HG03095 (cell line): ENCODE measurements around the gene SLC12A3.

ENCODE experiments used
- ATAC-seq: cut with Tn5 transposase; IDR thresholded peaks from one replicate; pipeline ENCODE4 v1.9.1; 2021; ENCODE audit warnings: moderate library complexity; ENCODE audit not compliant: unreplicated experiment

The SLC12A3 gene

GRCh38 chr16:56938664-56939513, 73.9 kb downstream of the SLC12A3 start:
- ATAC-seq, result no peak

DNA sequence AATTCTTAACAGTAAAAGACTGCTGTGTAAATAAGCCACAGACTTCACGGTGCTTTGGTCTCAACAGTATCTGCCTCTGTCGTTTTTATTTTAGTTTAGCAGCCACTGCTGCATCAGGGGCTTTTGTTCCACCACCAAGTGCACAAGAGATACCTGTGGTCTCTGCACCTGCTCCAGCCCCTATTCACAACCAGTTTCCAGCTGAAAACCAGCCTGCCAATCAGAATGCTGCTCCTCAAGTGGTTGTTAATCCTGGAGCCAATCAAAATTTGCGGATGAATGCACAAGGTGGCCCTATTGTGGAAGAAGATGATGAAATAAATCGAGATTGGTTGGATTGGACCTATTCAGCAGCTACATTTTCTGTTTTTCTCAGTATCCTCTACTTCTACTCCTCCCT, 74.8 kb downstream of the SLC12A3 start:
- ATAC-seq, result no peak

DNA sequence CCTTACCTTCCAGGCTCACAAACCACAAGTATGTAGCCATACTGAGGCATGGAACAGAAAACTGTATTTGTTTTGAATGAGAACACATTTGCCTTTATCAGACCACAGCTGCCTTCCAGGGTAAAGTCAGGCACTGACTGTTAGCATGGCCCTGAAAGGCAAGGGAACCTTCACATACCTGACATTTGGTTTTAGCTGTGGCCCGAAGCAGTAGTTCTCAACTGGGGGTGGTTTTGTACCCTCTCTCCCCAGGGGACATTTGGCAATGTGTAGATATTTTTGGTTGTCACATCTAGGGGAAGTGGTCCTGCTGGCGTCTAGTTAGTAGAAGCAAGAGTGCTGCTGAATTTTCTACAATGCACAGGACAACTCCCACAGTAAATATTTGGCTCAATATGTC, 76.1 kb downstream of the SLC12A3 start:
- ATAC-seq, result no peak

DNA sequence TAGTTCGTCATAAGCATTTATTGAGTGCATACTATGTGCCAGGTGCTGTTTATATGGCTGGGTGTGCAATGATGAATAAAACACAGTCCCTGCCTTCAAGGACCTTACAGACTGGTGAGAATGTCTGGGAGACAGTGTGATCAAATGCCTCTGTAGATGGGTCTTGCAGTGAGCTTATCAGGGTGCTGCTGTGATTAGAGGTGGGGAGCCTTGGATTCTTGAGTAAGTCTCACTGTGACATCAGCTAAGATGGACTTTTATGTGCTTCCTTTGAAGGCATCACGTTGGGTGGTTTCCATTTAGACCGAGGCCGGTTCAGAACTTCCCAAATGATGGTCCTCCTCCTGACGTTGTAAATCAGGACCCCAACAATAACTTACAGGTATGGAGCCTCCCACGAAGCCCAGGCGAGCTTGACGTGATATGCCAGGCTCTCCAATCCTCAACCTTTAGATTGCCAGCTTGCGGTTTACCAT, 76.9 kb downstream of the SLC12A3 start:
- no peak for ATAC-seq

GRCh38 chr16:56943761-56944375, 78.9 kb downstream of the SLC12A3 start:
- ATAC-seq, result no peak

GRCh38 chr16:56944954-56945839, 80.2 kb downstream of the SLC12A3 start:
- peak; percentile 36 for ATAC-seq

DNA sequence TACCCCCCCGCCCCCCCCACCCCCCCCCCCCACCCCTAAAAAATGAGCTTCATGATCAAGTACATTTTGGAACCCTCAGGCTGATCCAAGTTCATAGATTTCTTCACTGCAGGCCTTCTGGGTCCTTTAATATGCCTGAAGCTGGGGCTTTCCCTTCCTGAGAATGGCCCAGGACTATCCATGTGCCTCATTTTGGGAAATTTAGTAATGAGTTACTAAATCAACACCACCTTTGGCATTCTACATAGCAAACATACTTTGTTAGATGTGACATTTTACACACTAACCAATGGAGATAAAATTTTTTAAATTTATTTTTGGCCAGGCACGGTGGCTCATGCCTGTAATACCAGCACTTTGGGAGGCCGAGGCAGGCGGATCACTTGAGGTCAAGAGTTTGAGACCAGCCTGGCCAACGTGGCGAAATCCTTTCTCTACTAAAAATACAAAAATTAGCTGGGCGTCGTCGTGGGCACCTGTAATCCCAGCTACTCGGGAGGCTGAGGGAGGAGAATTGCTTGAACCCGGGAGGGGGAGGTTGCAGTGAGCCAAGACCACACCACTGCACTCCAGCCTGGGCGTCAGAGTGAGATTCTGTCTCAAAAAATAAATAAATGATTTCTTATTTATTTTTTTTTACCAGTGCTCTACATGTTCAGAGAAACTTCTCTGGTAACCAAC, 81.0 kb downstream of the SLC12A3 start:
- ATAC-seq, result no peak

DNA sequence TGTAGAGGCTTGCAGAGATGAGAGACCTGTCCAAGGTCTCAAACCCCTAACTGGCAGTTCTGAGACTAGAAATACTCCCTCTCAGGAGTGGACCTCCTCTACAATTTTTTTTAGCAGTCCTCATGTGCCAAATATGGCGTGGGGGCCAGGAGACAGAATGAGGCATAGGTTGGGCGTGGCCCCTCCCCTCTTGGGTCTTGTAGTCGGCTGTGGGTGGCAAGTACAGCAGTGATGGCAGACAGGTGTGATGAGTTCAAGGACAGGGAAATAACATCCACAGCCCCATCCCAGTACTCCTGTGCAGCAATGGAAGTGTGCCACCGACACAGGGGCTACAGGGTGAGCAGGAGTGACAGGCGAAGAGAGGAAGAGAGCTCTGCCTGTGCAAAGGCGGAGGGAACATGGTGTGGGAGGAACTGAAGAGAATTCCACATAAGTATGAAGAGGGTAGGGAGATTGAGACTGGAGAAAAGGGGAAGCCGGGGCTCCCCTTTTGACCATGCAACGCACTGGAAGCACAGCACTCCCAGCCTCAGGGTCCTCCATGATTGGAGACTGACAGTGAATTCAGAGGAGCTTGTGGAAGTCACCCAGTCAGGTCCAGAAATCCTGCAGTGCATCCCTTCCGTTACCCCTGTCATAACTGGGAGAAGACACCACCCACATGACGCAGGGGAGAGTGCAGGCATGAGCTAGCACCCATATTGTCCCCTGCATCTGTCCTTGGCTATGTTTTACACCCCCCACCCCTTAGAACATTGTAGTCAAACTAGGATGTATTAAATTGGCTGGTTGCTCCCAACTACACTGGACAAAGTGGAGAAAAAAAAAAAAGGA, 82.0 kb downstream of the SLC12A3 start:
- no peak for ATAC-seq

DNA sequence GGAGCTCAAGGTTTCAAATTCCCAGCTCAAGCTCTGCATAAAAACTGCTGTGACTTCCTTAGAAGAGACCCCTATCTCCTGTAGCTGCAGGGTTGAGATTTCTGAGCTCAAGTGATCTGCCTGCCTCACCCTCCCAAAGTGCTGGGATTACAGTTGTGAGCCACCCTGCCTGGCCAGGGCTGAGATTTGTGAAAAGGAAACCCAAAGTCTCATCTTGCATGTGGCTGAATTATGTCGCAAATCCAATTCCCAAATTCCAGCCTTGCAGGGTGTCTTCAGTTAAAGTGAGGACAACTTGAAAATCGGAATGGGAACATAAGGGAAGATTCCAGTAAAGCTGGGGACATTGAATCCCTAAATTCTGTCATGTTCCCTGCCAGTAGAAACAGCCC, 82.6 kb downstream of the SLC12A3 start:
- ATAC-seq, result no peak

DNA sequence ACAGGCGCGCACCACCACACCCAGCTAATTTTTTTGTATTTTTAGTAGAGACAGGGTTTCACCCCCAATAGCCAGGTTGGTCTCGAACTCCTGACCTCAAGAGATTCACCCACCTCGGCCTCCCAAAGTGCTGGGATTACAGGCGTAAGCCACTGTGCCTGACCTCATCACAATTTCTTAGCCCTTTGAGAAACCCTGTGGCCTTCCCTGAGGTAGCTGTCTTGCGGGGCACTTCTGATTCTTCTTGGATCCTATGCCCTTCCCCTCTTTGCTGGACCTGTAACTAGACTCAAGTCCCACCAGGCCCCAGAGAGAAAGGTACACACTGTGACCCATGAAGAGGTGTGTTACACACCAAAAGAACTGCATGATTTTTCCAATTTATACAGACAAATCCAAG, 83.2 kb downstream of the SLC12A3 start:
- ATAC-seq, result no peak

DNA sequence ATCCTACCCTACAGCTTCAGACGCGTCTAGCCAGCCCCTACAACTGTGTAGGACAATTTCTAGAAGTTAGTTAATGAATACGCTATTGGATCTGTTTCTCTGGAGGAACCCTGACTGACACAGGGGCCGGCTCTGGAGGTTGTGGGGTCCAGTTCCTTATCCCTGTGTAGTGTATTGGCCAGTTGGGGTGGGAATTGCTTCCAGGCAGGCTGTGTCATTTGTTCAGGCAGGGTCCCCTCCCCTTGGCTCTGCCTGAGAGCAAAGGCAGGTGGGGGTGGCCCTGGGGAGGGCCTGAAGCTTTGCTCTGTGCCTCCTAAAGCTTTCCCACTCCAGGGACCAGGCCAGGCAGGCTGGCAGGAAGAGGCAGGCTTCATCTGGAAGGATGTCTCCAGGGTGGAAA, 85.0 kb downstream of the SLC12A3 start:
- no peak for ATAC-seq

DNA sequence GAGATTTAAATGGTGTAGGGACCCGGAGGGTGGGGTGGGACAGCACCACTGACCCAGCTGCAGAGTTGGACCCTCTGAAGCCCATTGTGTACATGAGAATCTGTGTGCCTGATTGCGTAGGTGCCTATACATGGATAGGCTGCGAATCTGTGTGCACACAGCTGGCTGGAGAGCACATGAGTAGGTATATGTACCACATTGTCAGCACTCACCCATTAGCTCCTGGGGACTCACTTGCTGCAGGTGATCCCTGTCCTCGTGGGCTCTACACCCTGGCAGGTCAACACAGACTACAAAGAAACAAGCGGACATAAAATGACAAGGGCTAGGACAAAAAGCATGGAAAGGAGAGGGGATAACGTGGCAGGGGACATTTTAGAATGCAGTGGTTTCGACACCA, 85.4 kb downstream of the SLC12A3 start:
- ATAC-seq, result no peak

- ATAC-seq, result peak; percentile 38
Observed at GRCh38 chr16:56950881-56951771, 86.1 kb downstream of the SLC12A3 start.

- ATAC-seq, result no peak
Observed at GRCh38 chr16:56953006-56953405, 88.0 kb downstream of the SLC12A3 start.

- no peak for ATAC-seq
Observed at GRCh38 chr16:56956076-56956475, 91.1 kb downstream of the SLC12A3 start.

- no peak for ATAC-seq
Observed at GRCh38 chr16:56956756-56957155, 91.7 kb downstream of the SLC12A3 start.

DNA sequence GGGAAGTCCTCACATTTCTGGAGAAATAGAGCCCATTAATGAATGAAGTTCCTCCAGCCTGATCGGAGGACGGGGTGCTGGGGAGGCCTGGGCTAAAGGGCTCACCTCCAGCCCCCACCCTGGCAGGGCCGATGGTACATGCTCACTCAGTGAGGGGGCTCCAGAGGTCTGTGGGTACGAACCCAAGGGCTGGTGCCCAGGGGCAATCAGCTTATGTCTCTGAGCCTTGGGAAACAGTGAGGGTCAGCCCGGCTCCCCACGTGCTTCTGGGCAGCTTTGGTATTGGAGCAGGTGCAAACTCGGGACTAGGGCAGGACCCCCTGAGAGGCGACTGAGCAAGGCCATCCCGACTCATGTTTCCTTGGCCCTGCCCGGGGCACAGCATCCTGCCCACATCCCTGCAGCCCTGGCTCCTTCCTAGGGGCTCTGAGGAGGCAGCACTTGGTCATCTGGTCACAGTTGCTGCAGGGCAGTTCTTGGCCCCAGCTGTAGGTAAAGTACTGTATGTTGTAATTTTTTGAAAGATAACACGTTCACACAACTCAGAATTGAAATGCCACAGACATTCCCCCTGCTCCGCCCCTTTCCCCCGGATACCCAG, 95.8 kb downstream of the SLC12A3 start:
- ATAC-seq, result no peak

GRCh38 chr16:56961386-56961785, 96.4 kb downstream of the SLC12A3 start:
- ATAC-seq, result no peak

- no peak for ATAC-seq
Observed at GRCh38 chr16:56961851-56962281, 96.9 kb downstream of the SLC12A3 start, which contains the start of gene CETP. CETP (plus strand) TSS chr16:56961950; CDS start chr16:56961980, 30 bp downstream.
